Pons (tissue), 1 donor: Measurements from ENCODE around the gene OR4X1.
"Not testable (repeated sequence)": the region's sequence is repeated elsewhere in the genome, so short reads cannot be mapped to it uniquely, and the experiment has no call there.

Experiments
- DNase-seq: peaks from one replicate; pipeline ENCODE4 v3.0.0-alpha.2; 2016; ENCODE audit warnings: low spot score

Gene OR4X1

GRCh38 chr11:48263423-48263911, at the start of gene OR4X1:
Gene OR4X1, plus strand, starts transcription at chr11:48263861. Its CDS starts 0 bp downstream, at chr11:48263861.
- DNase-seq: no peak

- no peak for DNase-seq
Observed at GRCh38 chr11:48216510-48216909, 47.2 kb upstream of the OR4X1 start, which contains the start of gene OR4B1. Gene OR4B1, plus strand, starts transcription at chr11:48216810. Its CDS starts 0 bp downstream, at chr11:48216810.

GRCh38 chr11:48228761-48229160, 34.9 kb upstream of the OR4X1 start:
- no peak for DNase-seq

GRCh38 chr11:48230057-48230456, 33.6 kb upstream of the OR4X1 start:
- DNase-seq: not testable (repeated sequence)

- no peak for DNase-seq
Observed at GRCh38 chr11:48237727-48238126, 25.9 kb upstream of the OR4X1 start.

GRCh38 chr11:48242501-48242900, 21.2 kb upstream of the OR4X1 start:
- no peak for DNase-seq

- no peak for DNase-seq
Observed at GRCh38 chr11:48244804-48245203, 18.9 kb upstream of the OR4X1 start, which contains the start of gene OR4X2. Gene OR4X2, plus strand, starts transcription at chr11:48245104. Its CDS starts 0 bp downstream, at chr11:48245104.

- no peak for DNase-seq
Observed at GRCh38 chr11:48248902-48249301, 14.8 kb upstream of the OR4X1 start.

GRCh38 chr11:48261600-48261999, 2.1 kb upstream of the OR4X1 start:
- no peak for DNase-seq

- no peak for DNase-seq
Observed at GRCh38 chr11:48270621-48271020, 7.0 kb downstream of the OR4X1 start.

- no peak for DNase-seq
Observed at GRCh38 chr11:48272606-48273005, 8.9 kb downstream of the OR4X1 start.

- DNase-seq: no peak
Observed at GRCh38 chr11:48305923-48306322, 42.3 kb downstream of the OR4X1 start, which contains the start of gene OR4S1. Gene OR4S1, plus strand, starts transcription at chr11:48306223. Its CDS starts 0 bp downstream, at chr11:48306223.

- DNase-seq: peak; percentile 81
Observed at GRCh38 chr11:48307760-48308386, 44.2 kb downstream of the OR4X1 start.

GRCh38 chr11:48313590-48313989, 49.9 kb downstream of the OR4X1 start:
- not testable (repeated sequence) for DNase-seq
